Vagina (tissue), 2 donors: ENCODE measurements around the gene ARHGEF28. TPM values are rescaled to one million over a fixed set of nuclear protein-coding genes. Genes with fewer than 3 reads are reported as not detected.

Experiments used
- DNase-seq, 2 donors: peaks; one replicate each; pipeline ENCODE4 v3.0.0-alpha.2; 2017; ENCODE audit errors: extremely low spot score in 2 of 2
- H3K27ac ChIP-seq: fragments of 200-600 bp; sonication (generic); one replicate; pipeline ENCODE4 v1.5.1; 2019
- H3K27me3 ChIP-seq: fragments of 200-600 bp; sonication (generic); one replicate; pipeline ENCODE4 v1.5.1; 2019
- H3K36me3 ChIP-seq, 2 donors: fragments of 200-600 bp; sonication (generic); one replicate each; pipeline ENCODE4 v1.5.1; 2017 to 2019
- H3K4me1 ChIP-seq: fragments of 200-600 bp; sonication (generic); one replicate; pipeline ENCODE4 v1.5.1; 2019
- H3K4me3 ChIP-seq, 2 donors: fragments of 200-600 bp; sonication (generic); 1 replicate in 1 of 2; 2 replicates in 1 of 2; pipeline ENCODE4 v1.5.1; 2016 to 2019
- H3K9me3 ChIP-seq: fragments of 200-600 bp; sonication (generic); one replicate; pipeline ENCODE4 v1.5.1; 2019
- POLR2A ChIP-seq, 2 donors: fragments of 450-650 bp; IDR thresholded peaks; one replicate each; pipeline ENCODE4 v1.6.1; 2017; ENCODE audit warnings: antibody characterized with exemption in 2 of 2, mild to moderate bottlenecking in 2 of 2, moderate library complexity in 2 of 2
- POLR2AphosphoS5 ChIP-seq, 2 donors: sonication (generic); formaldehyde crosslinking; IDR thresholded peaks; one replicate each; pipeline ENCODE4 v1.9.0; 2017; ENCODE audit warnings: antibody characterized with exemption in 2 of 2, mild to moderate bottlenecking in 2 of 2, low read depth in 1 of 2; ENCODE audit not compliant: insufficient read depth in 1 of 2
- intact Hi-C: fragments of 100-400 bp; cut with DNase I; formaldehyde crosslinking; loops from one replicate; pipeline ENCODE4 v1.15.1; 2023
- total RNA-seq: library from RNA; depleted of rRNA; stranded (reverse); fragments of >200 nt; gene quantifications from one replicate; pipeline ENCODE4 v1.2.3, GENCODE V29; 2016
- TF ChIP-seq, protein P1 (sequence below), 3 experiments: fragments of 450-650 bp in 2 of 3; fragments of 200-600 bp in 1 of 3; sonication (generic) in 1 of 3; IDR thresholded peaks; one replicate each; pipeline ENCODE4 v1.5.1; 2017 to 2019; ENCODE audit warnings: antibody characterized with exemption in 3 of 3, mild to moderate bottlenecking in 2 of 3, moderate library complexity in 2 of 3

The ARHGEF28 gene
- total RNA-seq, 1 donor from 2014 or later: 41.0 TPM

DNA sequence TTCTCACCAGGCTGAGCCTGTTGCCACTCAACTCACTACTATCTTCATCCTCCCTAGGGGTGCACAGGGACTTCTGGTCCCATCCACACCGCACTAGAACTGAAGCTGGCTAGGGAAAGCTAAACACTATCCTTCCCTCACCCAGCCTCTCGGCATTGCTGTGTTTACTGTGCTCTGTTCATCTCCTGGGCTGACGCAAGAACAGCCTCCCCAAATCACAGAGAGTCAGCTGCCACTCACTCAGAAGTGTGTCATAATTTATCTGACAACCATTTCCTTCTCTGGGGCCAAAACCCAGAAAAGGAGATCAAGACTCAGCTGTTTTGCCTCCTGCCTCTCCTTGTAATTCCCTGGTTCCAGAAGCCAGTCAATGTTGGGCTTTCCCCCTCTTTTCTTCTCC, 92.8 kb downstream of the ARHGEF28 start:
- no peaks in the 10 kb centered on the region for H3K4me1 ChIP-seq
- no peaks in the 10 kb centered on the region for H3K36me3 ChIP-seq
- intact Hi-C loops: no loop called here
- H3K4me3 ChIP-seq: no peak overlapping the region
- DNase-seq: no peak
- H3K9me3 ChIP-seq: no peaks in the 10 kb centered on the region
- TF ChIP-seq, protein P1, sequence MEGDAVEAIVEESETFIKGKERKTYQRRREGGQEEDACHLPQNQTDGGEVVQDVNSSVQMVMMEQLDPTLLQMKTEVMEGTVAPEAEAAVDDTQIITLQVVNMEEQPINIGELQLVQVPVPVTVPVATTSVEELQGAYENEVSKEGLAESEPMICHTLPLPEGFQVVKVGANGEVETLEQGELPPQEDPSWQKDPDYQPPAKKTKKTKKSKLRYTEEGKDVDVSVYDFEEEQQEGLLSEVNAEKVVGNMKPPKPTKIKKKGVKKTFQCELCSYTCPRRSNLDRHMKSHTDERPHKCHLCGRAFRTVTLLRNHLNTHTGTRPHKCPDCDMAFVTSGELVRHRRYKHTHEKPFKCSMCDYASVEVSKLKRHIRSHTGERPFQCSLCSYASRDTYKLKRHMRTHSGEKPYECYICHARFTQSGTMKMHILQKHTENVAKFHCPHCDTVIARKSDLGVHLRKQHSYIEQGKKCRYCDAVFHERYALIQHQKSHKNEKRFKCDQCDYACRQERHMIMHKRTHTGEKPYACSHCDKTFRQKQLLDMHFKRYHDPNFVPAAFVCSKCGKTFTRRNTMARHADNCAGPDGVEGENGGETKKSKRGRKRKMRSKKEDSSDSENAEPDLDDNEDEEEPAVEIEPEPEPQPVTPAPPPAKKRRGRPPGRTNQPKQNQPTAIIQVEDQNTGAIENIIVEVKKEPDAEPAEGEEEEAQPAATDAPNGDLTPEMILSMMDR (IDR thresholded peaks at IDR 0.05): no peak
- no peak for TF ChIP-seq POLR2AphosphoS5 (IDR thresholded peaks at IDR 0.05; ENCODE audit: insufficient read depth in 1 of 2, low read depth in 1 of 2)
- no peak overlapping the region for H3K27ac ChIP-seq
- H3K27me3 ChIP-seq: no peaks in the 10 kb centered on the region

DNA sequence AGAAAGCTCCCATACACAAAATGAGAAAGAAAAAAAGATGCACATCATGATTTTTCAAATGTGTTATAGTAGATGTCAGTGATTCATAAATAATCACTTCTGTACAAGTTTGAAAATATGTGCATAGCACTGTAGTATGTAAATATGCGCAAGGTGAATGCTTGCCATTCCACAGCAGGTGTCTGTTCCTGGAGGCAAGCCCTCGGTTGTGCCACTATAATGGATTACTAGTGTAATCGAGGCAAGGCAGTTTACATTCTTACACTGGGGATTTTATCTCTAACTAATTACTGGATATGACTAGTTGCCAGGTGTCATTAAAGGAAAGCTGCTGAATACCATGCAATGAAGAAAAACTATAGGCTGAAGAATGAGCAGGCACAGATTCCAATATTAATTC, 93.6 kb downstream of the ARHGEF28 start:
- no peaks in the 10 kb centered on the region for H3K27me3 ChIP-seq
- DNase-seq: no peak
- H3K4me1 ChIP-seq: no peaks in the 10 kb centered on the region
- H3K27ac ChIP-seq: no peak overlapping the region
- TF ChIP-seq POLR2A (IDR thresholded peaks at IDR 0.05) (no peak), POLR2AphosphoS5 (IDR thresholded peaks at IDR 0.05; ENCODE audit: insufficient read depth in 1 of 2, low read depth in 1 of 2) (no peak)
- TF ChIP-seq, protein P1 (IDR thresholded peaks at IDR 0.05): no peak
- H3K4me3 ChIP-seq: no peak overlapping the region
- no peaks in the 10 kb centered on the region for H3K36me3 ChIP-seq
- H3K9me3 ChIP-seq: no peaks in the 10 kb centered on the region
- intact Hi-C loops: no loop called here

DNA sequence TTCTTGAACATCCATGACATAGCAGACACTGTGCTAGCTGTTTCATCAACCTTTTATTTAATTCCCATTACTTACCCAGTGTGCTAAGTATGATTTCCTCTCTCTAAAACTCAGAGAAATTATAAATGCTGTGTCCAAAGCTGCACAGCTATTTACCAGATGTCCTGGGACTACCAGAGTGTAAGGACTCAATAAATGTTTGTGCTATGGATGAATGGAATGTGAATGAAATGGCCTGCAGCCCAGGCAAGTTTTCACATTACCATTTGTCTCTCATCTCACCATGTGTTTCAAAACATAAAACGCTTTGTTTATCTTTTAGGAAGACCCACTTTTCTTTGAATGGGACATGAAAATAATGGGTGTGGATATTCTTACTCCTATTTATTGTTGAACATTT, 96.2 kb downstream of the ARHGEF28 start:
- H3K4me3 ChIP-seq: no peak overlapping the region

DNA sequence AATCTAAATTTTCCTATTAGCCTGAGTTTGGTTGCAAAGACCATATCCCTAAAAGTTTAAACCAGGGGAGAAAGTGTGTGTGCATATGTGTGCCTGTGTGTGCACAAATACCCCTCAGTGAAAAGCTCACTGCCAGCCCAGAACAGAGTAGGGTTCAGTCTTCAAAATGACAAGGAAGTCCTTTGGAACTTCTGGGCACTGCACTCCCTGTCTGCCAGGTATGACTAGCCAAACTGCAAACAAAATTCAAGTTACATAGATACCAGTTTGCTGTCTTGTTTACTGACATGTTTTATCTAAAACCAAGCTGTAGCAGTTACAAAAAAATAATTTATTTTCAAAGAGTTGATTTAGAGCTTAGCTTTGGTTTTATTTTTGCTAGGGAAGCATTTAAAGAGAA, 100.1 kb downstream of the ARHGEF28 start:
- intact Hi-C loops: no loop called here

More for the DNA sequence above, 96.2 kb downstream of the ARHGEF28 start:
- TF ChIP-seq, protein P1 (IDR thresholded peaks at IDR 0.05): no peak
- no peak for TF ChIP-seq POLR2A (IDR thresholded peaks at IDR 0.05)
- no peaks in the 10 kb centered on the region for H3K9me3 ChIP-seq
- H3K36me3 ChIP-seq: no peaks in the 10 kb centered on the region
- no peaks in the 10 kb centered on the region for H3K27me3 ChIP-seq
- no peaks in the 10 kb centered on the region for H3K4me1 ChIP-seq
- intact Hi-C loops: no loop called here
- DNase-seq: no peak
- no peak overlapping the region for H3K27ac ChIP-seq

GRCh38 chr5:73726606-73727231, 100.7 kb downstream of the ARHGEF28 start:
- H3K27ac ChIP-seq: no peak overlapping the region
- intact Hi-C loops: no loop called here
- H3K27me3 ChIP-seq: no peaks in the 10 kb centered on the region
- no peaks in the 10 kb centered on the region for H3K9me3 ChIP-seq
- no peaks in the 10 kb centered on the region for H3K4me1 ChIP-seq
- H3K4me3 ChIP-seq: no peak overlapping the region
- DNase-seq: no peak
- H3K36me3 ChIP-seq: no peaks in the 10 kb centered on the region
- TF ChIP-seq POLR2A (IDR thresholded peaks at IDR 0.05): no peak
- TF ChIP-seq, protein P1 (IDR thresholded peaks at IDR 0.05): no peak
- TF ChIP-seq POLR2AphosphoS5 (IDR thresholded peaks at IDR 0.05; ENCODE audit: insufficient read depth in 1 of 2, low read depth in 1 of 2): no peak

More for the DNA sequence above, 100.1 kb downstream of the ARHGEF28 start:
- Histone ChIP-seq H3K9me3 (no peaks in the 10 kb centered on the region), H3K36me3 (no peaks in the 10 kb centered on the region), H3K27ac (no peak overlapping the region), H3K27me3 (no peaks in the 10 kb centered on the region), H3K4me1 (no peaks in the 10 kb centered on the region), H3K4me3 (no peak overlapping the region)
- DNase-seq: no peak
- TF ChIP-seq POLR2A (IDR thresholded peaks at IDR 0.05): no peak
- TF ChIP-seq, protein P1 (IDR thresholded peaks at IDR 0.05): no peak
- TF ChIP-seq POLR2AphosphoS5 (IDR thresholded peaks at IDR 0.05; ENCODE audit: insufficient read depth in 1 of 2, low read depth in 1 of 2): no peak
